Erythroblast (primary cell): ENCODE measurements around the gene TOR3A.

ENCODE experiments used
- GATA1 ChIP-seq: IDR thresholded peaks from 2 replicates; pipeline ENCODE4 v1.6.1; 2011; ENCODE audit warnings: low read depth, mild to moderate bottlenecking, control low read depth, low read length, moderate library complexity
- POLR2A ChIP-seq: IDR thresholded peaks from 2 replicates; pipeline ENCODE4 v1.6.1; 2011; ENCODE audit warnings: mild to moderate bottlenecking, low read length

GRCh38 chr1:179038528-179039281 is 43.2 kb upstream of the TOR3A start:
- TF ChIP-seq POLR2A: no peak
- no peak for TF ChIP-seq GATA1
